ENCODE data around the gene OSBPL7. TPM values are rescaled to one million over a fixed set of nuclear protein-coding genes. Genes with fewer than 3 reads are reported as not detected.
"Not testable (repeated sequence)": the region's sequence is repeated elsewhere in the genome, so short reads cannot be mapped to it uniquely, and the experiment has no call there.

OSBPL7 gene
- total RNA-seq, 2 donors from 2014 or later: 6.4 to 9.8 TPM

DNA sequence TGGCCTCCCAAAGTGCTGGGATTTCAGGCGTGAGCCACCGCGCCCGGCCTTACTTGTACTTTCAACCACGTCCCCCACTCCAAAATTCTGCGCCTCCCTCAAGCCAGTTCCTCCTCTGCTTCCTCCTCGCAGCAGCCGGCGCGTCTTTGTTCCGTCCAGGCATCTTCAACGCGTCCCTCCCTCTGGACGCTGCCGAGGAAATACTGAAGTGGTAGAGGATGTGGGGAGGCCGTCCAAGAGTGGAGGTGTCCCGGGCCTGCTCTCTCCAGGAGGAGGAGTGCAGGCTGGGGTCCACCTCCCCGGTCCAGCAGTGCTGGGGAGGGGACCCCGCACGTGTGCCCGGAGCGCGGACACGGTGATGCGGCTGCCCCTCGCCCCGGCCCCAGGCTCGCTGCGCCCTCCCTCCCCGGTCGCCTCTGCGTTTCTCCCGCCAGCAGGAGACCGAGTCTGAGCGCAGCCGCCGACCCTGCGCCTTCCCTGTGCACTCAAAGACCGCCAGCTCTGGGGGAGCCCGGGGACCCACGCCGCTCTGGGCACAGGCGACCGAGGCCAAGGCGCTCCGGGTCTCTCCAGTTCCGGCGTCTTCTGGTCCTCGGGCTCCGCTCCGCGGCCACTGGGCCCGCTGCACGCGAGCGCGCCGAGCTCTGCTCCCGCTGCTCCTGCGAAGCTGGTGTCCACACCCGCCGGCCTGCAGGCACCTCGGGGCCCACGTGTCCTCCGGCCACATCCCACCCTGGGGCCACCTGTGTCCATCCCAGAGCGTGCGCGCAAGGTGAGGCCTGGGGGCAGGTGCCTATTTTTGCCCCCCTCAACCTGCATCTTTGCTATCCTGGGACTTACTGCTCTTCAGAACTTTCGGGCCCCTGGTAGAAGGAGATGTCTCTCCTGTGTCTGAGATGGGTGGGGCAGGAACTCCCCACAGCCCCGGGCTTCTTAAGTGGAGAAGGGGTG, 31.7 kb downstream of the OSBPL7 start:
- intact Hi-C loops (cut with DNase I): no loop called here
- DNase-seq (ENCODE audit: low spot score): no peak

DNA sequence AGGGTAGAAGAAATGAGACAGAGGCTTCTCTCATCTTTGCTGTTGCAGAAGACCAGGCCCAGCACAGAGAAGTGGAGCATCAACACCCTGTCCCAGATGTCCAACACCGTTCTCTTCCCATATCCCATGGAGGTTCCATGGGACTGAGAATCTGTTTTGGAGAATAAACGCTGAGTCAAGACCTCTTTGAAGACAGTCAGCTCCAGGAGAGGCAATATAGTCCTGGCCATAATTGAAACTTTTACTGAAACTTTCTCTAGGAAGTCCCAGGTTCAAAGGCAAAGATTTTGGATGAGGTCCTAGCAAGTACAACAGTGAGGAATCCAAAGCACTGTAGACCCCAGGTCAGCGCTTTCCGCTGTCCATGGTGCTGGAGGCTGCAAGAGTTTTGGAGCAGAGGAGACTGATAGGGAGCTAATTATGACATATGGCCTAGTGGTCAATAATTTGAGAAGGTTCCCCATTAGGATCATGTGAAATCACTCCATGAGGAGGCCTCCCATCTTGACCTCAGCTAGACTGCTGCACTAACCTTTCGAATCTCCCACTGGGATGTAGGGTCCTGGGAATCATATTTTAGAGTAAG, 36.0 kb downstream of the OSBPL7 start:
- DNase-seq (ENCODE audit: low spot score): no peak
- intact Hi-C loops (cut with DNase I): no loop called here

DNA sequence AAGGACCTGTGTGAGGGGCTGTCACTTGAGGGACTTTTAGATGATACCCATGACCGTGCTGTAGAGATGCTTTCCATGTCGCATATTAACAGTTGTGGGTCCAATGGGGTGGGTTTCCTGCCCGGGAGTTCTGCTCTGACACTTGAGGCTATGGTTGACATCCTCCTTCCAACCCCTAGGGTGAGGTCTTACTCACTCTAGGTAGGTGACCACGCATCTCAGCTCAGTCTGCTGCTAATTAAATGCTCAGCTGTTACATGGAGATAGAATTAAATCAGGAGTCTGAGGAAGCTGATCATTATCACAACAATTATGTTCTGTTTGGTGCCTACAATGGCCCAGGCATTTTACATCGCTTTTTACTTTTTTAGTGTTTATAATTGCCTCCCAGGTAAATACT, 40.2 kb downstream of the OSBPL7 start:
- DNase-seq (ENCODE audit: low spot score): no peak
- intact Hi-C loops (cut with DNase I): no loop called here

DNA sequence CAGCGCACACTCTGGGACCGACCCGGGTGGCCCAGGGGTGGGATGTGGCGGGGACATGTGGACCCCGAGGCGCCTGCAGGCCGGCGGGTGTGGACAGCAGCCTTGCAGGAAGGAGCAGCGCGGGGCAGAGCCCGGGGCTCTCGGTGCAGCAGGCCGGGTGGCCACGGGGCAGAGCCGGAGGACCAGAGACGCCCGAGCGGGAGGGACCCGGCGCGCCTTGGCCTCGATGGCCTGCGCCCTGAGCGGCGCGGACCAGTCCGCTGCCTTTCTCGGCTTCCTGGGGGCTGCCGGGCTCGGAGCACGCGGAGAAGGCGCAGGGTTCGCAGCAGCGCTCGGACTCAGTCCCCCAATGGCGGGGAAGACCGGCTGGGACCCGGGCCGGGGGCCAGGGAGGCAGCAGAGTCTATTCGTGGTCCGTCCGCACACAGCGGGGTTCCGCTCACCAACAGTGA, 43.4 kb downstream of the OSBPL7 start:
- intact Hi-C loops (cut with DNase I): no loop called here
- no peak for DNase-seq (ENCODE audit: low spot score)

DNA sequence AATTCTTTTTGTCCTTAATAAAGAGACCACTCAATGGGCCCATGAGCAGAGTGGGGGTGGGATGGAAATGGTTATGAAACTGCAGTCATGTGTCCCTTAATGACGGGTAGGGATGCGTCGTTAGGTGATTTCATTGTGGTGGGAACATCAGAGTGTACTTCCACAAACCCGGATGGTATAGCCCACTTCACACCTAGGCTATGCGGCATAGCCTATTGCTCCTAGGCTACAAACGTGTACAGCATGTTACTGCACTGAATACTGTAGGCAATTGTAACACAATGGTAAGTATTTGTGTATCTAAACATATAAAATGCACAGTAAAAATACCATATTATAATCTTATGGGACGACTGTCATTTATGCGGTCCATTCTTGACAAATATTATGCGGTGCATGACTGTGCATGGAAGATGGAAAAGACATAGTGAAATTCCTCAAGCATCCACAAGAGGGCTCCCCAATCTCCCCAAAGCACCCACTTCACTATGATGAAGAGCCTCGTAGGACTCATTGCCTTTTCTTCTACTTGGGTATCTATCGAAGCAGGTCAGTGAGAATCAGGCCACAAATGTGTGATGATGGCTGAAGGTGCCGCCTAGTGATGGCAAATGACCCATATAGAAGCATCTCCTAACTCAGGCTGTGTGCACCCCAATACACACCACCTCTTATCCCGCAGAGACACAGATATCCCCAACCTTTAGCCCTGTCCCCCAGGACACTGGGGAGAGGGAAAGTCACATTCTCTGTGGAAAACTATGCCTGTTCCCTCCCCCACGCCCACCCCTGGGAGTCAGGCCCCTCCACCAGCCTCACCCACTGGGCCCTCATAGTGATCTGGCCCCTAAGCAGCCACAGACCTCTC, 45.0 kb downstream of the OSBPL7 start:
- intact Hi-C loops (cut with DNase I): no loop called here

DNA sequence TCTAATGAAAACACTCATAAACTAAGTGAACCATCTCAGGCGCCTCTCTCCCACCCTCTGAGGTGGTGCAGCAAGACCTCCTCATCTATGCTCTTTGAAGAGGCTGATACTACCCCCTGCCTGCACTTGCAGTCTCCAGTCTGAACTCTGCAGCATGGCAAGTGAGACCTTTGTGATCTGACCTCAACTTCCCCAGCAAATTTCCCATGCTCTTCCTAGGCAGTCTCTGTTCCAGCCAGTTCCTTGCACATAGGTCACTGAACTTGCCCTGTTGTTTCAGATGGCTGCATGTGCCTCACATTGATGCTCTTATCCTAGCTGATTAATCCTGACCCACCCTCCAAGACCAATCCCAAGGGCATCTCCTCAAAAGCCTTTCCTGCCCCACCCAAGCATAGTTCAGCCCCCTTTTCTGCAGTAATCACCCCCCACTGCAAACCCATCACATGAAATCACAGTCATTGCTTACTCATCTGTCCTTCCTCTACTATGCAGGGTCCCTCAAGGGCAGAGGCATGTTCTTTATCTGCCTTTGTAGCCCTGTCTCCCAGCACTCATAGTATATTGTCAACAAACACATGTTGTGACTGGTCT, 46.5 kb downstream of the OSBPL7 start:
- intact Hi-C loops (cut with DNase I): no loop called here

More for the DNA sequence above, 45.0 kb downstream of the OSBPL7 start:
- no peak for DNase-seq (ENCODE audit: low spot score)

DNA sequence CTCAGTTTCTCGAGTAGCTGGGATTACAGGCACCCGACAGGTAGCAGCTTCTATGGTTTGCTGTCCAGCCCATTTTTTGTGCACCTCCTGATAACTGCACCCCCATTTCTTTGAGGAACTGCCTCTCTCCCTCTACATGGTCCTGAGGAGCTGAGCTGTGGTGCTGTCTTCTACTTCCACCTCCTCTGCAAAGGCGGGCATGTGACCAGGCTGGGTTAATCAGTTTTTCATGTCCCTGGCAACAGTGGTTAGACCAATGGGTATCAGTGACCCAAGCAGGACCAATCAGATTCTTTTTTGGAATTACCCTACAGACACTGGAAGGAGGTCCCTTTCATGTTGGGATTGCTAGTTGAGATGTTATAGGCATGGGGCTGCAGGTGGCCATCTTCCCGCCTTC, 47.3 kb downstream of the OSBPL7 start:
- DNase-seq (ENCODE audit: low spot score): no peak
- intact Hi-C loops (cut with DNase I): no loop called here

More for the DNA sequence above, 46.5 kb downstream of the OSBPL7 start:
- DNase-seq (ENCODE audit: low spot score): no peak

DNA sequence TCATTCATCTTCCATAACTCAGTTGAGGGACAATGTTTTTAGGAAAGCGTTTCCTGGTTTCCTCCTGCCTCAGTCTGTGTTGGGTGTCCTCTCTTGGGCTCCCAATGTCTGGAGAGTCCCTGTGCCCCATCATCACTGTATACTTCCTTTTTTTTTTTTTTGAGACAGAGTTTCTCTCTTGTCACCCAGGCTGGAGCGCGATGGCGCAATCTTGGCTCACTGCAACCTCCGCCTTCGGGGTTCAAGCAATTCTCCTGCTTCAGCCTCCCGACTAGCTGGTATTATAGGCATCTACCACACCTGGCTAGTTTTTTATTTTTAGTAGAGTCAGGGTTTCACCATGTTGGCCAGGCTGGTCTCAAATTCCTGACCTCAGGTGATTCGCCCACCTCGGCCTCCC, 47.9 kb downstream of the OSBPL7 start:
- DNase-seq (ENCODE audit: low spot score); intact Hi-C loops (cut with DNase I): not testable (repeated sequence)

DNA sequence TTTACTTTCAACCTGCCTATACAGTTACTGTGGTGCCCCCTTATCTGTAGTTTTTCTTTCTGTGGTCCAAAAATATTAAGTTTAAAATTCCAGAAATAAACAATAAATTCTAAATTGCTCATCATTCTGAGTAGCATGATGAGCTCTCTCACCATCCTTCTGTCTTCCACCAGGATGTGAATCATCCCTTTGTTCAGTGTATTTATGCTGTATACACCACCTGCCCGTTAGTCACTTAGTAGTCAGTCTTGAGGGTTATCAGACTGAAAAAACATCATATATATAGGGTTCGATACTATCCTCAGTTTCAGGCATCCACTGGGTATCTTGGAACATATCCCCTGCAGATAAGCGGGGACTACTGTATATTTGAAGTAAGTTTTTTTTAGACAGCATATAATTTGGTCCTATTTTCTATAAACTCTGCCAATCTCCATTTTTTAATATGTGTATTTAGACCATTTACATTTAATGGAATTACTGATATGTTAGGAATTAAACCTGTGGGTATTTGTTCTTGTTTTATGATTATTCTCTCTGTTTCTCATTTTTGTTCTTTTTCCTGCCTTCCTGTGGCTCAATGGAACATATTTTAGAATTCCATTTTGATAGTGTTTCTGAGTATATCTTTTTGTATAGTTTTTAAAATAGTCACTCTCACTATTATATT, 57.5 kb downstream of the OSBPL7 start:
- no peak for DNase-seq (ENCODE audit: low spot score)
- intact Hi-C loops (cut with DNase I): no loop called here

DNA sequence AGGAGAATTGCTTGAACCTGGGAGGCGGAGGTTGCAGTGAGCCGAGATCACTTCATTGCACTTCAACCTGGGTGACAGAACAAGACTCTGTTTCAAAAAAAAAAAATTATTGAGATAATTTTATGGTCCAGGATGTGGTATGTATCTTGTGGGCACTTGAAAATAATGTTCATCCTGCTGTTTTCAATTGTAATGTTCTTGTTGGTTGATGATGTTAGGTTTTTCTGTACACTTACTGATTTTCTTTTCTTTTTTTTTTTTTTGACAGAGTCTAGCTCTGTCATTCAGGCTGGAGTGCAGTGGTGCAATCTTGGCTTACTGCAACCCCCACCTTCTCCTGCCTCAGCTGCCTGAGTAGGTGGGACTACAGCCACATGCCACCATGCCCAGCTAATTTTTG, 58.9 kb downstream of the OSBPL7 start:
- intact Hi-C loops (cut with DNase I): no loop called here
- no peak for DNase-seq (ENCODE audit: low spot score)

DNA sequence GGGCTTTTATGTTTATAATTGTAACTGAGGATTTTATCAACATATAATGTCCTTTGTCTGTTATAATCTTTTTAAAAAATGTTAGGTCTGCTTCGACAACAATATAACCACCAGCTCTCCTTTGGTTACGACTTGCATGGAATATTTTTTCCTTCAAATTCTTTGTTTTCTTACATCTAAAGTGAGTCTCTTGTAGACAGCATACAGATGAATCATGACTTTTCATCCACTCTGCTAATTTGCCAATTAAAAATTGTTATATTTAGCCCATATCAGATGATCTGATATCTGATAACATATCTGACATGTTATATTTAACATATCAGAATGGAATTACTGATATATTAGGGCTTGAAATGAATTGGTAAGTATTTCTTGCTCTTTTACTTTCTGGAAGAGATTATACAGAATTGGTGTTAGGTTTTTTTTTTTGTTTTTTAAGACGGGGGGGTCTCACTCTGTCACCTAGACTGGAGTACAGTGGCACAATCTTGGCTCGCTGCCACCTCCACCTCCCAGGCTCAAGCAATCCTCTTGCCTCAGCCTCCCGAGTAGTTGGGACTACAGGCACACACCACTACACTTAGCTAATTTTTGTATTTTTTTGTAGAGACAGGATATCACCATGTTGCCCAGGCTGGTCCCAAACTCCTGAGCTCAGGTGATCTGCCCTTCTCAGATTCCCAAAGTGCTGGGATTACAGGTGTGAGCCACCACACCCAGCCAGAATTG, 61.0 kb downstream of the OSBPL7 start:
- DNase-seq (ENCODE audit: low spot score): no peak
- intact Hi-C loops (cut with DNase I): no loop called here

DNA sequence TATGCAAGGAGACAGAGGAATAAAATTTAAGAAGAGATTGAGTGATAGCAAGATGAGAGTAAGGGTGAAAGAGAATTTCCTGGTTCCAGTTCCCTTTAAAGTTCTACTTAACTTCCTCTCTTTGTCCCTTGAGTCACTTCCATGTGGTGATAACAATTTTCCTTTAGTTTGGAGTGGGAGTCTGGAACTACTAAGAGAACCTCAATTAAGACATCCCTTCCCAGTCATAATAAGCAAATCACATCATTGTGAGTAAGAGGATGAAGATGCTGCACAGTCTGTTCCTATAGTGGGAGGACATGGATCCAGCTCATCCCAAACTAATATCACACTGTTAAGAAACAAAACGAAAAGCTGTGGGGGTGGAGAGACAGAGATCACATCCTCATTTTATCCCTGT, 64.2 kb downstream of the OSBPL7 start:
- no peak for DNase-seq (ENCODE audit: low spot score)
- intact Hi-C loops (cut with DNase I): no loop called here

Other genes starting within 250 kb of the OSBPL7 start
- 100 to 1,000 TPM; 193 to 198 TPM for gene KPNB1, start 171.9 kb downstream of the OSBPL7 start, total RNA-seq
- 10 to 100 TPM; 10.7 to 13.8 TPM for gene TBKBP1, start 127.6 kb downstream of the OSBPL7 start, total RNA-seq
- under 1 TPM; 0.48 to 0.65 TPM for gene TBX21, start 88.6 kb downstream of the OSBPL7 start, total RNA-seq
- 10 to 100 TPM; 23.9 to 28.6 TPM for gene MRPL10, start 9.7 kb upstream of the OSBPL7 start, total RNA-seq
- not detected for gene LRRC46, start 9.9 kb upstream of the OSBPL7 start, total RNA-seq
- 10 to 100 TPM; 13.3 to 17.8 TPM for gene SCRN2, start 19.5 kb upstream of the OSBPL7 start, total RNA-seq
- gene SP6, start 29.4 kb upstream of the OSBPL7 start, total RNA-seq: under 1 TPM; 0.19 to 0.48 TPM
- gene SP2, start 74.4 kb upstream of the OSBPL7 start, total RNA-seq: 10 to 100 TPM; 13.0 to 15.8 TPM
- gene PNPO, start 119.8 kb upstream of the OSBPL7 start, total RNA-seq: 10 to 100 TPM; 14.5 to 18.8 TPM
- gene PRR15L, start 136.1 kb upstream of the OSBPL7 start, total RNA-seq: not detected
- 10 to 100 TPM; 80.3 to 95.8 TPM for gene CDK5RAP3, start 149.3 kb upstream of the OSBPL7 start, total RNA-seq
- gene COPZ2, start 216.0 kb upstream of the OSBPL7 start, total RNA-seq: 100 to 1,000 TPM in 1 of 2 donors, 10 to 100 TPM in 1; 75.0 to 136 TPM
- 100 to 1,000 TPM; 255 to 263 TPM for gene NFE2L1, start 226.6 kb upstream of the OSBPL7 start, total RNA-seq